Activated CD4-positive, alpha-beta memory T cell treated with anti-CD3 and anti-CD28 coated beads for 36 hours (primary cell): Measurements from ENCODE around the gene RCBTB2. TPM values are rescaled to one million over a fixed set of nuclear protein-coding genes. Genes with fewer than 3 reads are reported as not detected.

Experiments used
- CTCF ChIA-PET: fragments of 350-600 bp; sonication (Branson Sonifier 250); formaldehyde crosslinking; loops from one replicate; lab custom pipeline; 2021; ENCODE audit warnings: antibody characterized with exemption, inconsistent platforms; lab: Charles Lee
- POLR2A ChIA-PET: fragments of 350-600 bp; sonication (Branson Sonifier 250); formaldehyde crosslinking; loops from one replicate; lab custom pipeline; 2021; ENCODE audit warnings: antibody characterized with exemption; lab: Charles Lee
- DNase-seq: peaks from one replicate; pipeline ENCODE4 v3.0.0-alpha.2; 2020
- H3K27ac Mint-ChIP-seq: one replicate; pipeline ENCODE4 v1.8.0; 2021; ENCODE audit warnings: mixed read lengths
- H3K27me3 Mint-ChIP-seq: one replicate; pipeline ENCODE4 v1.8.0; 2021; ENCODE audit warnings: mixed read lengths
- H3K36me3 Mint-ChIP-seq: one replicate; pipeline ENCODE4 v1.8.0; 2021; ENCODE audit warnings: mixed read lengths
- H3K4me1 Mint-ChIP-seq: one replicate; pipeline ENCODE4 v1.8.0; 2021; ENCODE audit warnings: low read depth, mixed read lengths
- H3K4me3 Mint-ChIP-seq: one replicate; pipeline ENCODE4 v1.8.0; 2021; ENCODE audit warnings: mild to moderate bottlenecking, mixed read lengths
- H3K9me3 Mint-ChIP-seq: one replicate; pipeline ENCODE4 v1.8.0; 2021; ENCODE audit warnings: mixed read lengths
- intact Hi-C: fragments of 100-400 bp; cut with micrococcal nuclease; formaldehyde crosslinking; loops from one replicate; pipeline ENCODE4 v1.15.1; 2023
- total RNA-seq, 2 experiments: library from RNA; stranded (reverse); gene quantifications; one replicate each; pipeline ENCODE4 v1.2.3, GENCODE V29; 2021

The RCBTB2 gene
- total RNA-seq, 2 experiments from 2014 or later = 1.5 to 1.8 TPM

DNA sequence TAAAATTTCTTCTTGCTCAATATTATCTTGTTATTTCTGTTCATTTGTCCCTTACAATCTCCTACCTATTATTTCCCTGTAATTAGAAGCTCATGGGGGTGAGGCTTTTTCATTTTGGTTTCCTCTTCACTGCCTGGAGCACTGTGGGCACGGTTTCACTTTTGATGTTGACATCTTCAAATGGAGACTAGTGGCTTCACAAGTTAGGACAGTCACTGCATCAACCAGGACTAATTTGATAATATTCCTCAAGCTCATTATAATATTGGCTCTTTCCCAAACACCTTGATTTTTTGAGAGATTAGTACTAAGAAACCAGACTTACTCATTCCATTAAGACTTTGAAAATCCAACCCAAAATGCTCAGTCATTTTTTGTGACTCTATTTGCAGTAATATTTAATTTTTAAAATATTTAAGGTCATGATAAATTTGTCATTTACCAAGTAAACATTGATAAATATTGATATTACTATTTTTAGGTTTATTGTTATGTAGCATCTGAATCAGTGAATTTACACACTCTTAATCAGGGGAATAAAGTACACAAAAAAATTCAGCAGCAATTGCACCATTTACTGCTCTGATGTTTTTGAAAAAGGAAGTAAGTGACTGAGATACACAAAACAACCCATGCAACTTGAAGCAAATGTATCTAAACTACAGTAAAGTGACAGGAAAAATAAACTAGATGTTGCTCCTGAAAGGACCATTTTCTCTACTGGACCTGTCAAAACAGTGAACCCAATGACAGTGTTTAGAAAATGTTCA lies 28.8 kb upstream of the RCBTB2 start:
- CTCF ChIA-PET = interaction anchor here (1.1 to 2.3 kb wide), 6 partner anchors 17 to 467 kb away, joined by 4 to 10 read pairs (median 5); partner anchors contain the start of gene MED4

GRCh38 chr13:48560657-48561337 lies 27.9 kb upstream of the RCBTB2 start:
- Mint-ChIP-seq H3K27me3 (peaks cover 48% of the 10 kb centered on the region), H3K36me3 (peaks cover 5% of the 10 kb centered on the region), H3K4me3 (no peak overlapping the region), H3K27ac (no peak overlapping the region), H3K9me3 (peaks cover 5% of the 10 kb centered on the region), H3K4me1 (peaks cover 43% of the 10 kb centered on the region)
- CTCF ChIA-PET = interaction anchor here (0.5 to 2.3 kb wide), 3 partner anchors 19 to 227 kb away, joined by 3 to 8 read pairs (median 5); no protein-coding TSS in a partner anchor
- intact Hi-C loops = no loop called here
- POLR2A ChIA-PET = interaction anchor here (1.0 kb wide), 1 partner anchor 33 kb away, joined by 4 read pairs; no protein-coding TSS in a partner anchor
- DNase-seq = no peak

More for the DNA sequence above, 28.8 kb upstream of the RCBTB2 start:
- DNase-seq = no peak
- intact Hi-C loops = loop anchor here (1.0 to 2.0 kb wide), 7 partner anchors 29 to 351 kb away; no protein-coding TSS in a partner anchor
- no peak overlapping the region for H3K4me3 Mint-ChIP-seq
- peaks cover 43% of the 10 kb centered on the region for H3K4me1 Mint-ChIP-seq
- POLR2A ChIA-PET = interaction anchor here (1.0 kb wide), 1 partner anchor 33 kb away, joined by 4 read pairs; no protein-coding TSS in a partner anchor
- H3K9me3 Mint-ChIP-seq = no peaks in the 10 kb centered on the region
- H3K36me3 Mint-ChIP-seq = peaks cover 3% of the 10 kb centered on the region
- H3K27me3 Mint-ChIP-seq = peaks cover 49% of the 10 kb centered on the region
- H3K27ac Mint-ChIP-seq = no peak overlapping the region

- peaks cover 11% of the 10 kb centered on the region for H3K9me3 Mint-ChIP-seq
- H3K4me3 Mint-ChIP-seq = no peak overlapping the region
- CTCF ChIA-PET = no interaction called here
- peaks cover 10% of the 10 kb centered on the region for H3K36me3 Mint-ChIP-seq
- H3K27ac Mint-ChIP-seq = no peak overlapping the region
- POLR2A ChIA-PET = no interaction called here
- intact Hi-C loops = no loop called here
- peaks cover 43% of the 10 kb centered on the region for H3K4me1 Mint-ChIP-seq
- peaks cover 38% of the 10 kb centered on the region for H3K27me3 Mint-ChIP-seq
- DNase-seq = no peak
Observed at GRCh38 chr13:48559638-48560320, 26.9 kb upstream of the RCBTB2 start.

DNA sequence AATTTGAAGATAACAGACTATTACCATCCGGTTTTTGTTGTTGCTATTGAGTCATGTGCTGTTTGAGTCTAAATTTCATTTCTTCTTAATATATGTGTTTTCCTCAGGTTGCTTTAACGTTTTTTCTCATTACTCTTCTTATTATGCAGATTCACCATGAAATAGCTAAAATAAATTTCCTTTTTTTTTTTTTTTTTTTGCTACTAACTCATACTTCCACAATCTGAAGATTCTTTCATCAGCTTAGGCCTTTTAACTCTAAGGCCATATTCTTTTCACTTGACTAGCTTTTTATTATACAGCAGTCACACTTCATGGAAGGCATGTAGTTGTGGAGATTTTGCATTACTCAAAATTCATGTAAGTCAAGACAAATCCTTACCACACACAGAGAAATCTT lies 23.9 kb upstream of the RCBTB2 start:
- DNase-seq = no peak
- H3K4me3 Mint-ChIP-seq = no peak overlapping the region
- H3K4me1 Mint-ChIP-seq = peaks cover 21% of the 10 kb centered on the region
- intact Hi-C loops = no loop called here
- peaks cover 32% of the 10 kb centered on the region for H3K27me3 Mint-ChIP-seq
- ChIA-PET POLR2A (no interaction called here), CTCF (no interaction called here)
- H3K27ac Mint-ChIP-seq = no peak overlapping the region
- peaks cover 12% of the 10 kb centered on the region for H3K36me3 Mint-ChIP-seq
- peaks cover 17% of the 10 kb centered on the region for H3K9me3 Mint-ChIP-seq

- Mint-ChIP-seq H3K4me3 (no peak overlapping the region), H3K4me1 (peaks cover 9% of the 10 kb centered on the region), H3K27me3 (peaks cover 25% of the 10 kb centered on the region), H3K36me3 (peaks cover 17% of the 10 kb centered on the region), H3K27ac (no peak overlapping the region), H3K9me3 (peaks cover 28% of the 10 kb centered on the region)
- intact Hi-C loops = no loop called here
- POLR2A ChIA-PET = no interaction called here
- DNase-seq = no peak
- CTCF ChIA-PET = interaction anchor here (1.0 kb wide), 1 partner anchor 13 kb away, joined by 5 read pairs; no protein-coding TSS in a partner anchor
Observed at GRCh38 chr13:48555441-48555840, 22.6 kb upstream of the RCBTB2 start.

GRCh38 chr13:48551329-48551728 lies 18.4 kb upstream of the RCBTB2 start:
- POLR2A ChIA-PET = no interaction called here
- peaks cover 28% of the 10 kb centered on the region for H3K9me3 Mint-ChIP-seq
- peaks cover 14% of the 10 kb centered on the region for H3K36me3 Mint-ChIP-seq

GRCh38 chr13:48549658-48550057 lies 16.8 kb upstream of the RCBTB2 start:
- Mint-ChIP-seq H3K4me3 (no peak overlapping the region), H3K27ac (no peak overlapping the region), H3K36me3 (peaks cover 7% of the 10 kb centered on the region), H3K9me3 (peaks cover 20% of the 10 kb centered on the region), H3K27me3 (peaks cover 4% of the 10 kb centered on the region), H3K4me1 (no peaks in the 10 kb centered on the region)
- no peak for DNase-seq
- POLR2A ChIA-PET = no interaction called here
- intact Hi-C loops = no loop called here
- CTCF ChIA-PET = no interaction called here

More at GRCh38 chr13:48551329-48551728, 18.4 kb upstream of the RCBTB2 start:
- DNase-seq = no peak
- CTCF ChIA-PET = no interaction called here
- Mint-ChIP-seq H3K27ac (no peak overlapping the region), H3K4me3 (no peak overlapping the region), H3K27me3 (peaks cover 4% of the 10 kb centered on the region), H3K4me1 (no peaks in the 10 kb centered on the region)
- intact Hi-C loops = no loop called here

DNA sequence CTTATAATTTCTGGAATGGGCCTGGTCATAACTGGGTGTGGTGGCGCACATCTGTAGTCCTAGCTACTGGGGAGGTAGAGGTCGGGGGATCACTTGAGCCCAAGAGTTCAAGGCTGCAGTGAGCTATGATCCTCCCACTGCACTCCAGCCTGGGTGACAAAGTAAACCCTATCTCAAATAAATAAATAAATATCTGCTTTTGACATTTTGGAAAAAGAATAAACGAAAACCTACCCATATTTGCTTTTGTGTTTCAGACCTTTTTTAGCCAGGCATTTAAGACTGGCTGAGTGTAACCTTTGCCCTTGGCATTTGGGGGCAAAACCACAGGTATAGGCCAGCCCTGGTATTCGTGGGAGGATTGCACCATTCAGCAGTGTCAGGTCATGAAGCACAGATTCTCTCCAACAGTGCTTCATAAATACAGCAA lies 14.8 kb upstream of the RCBTB2 start:
- Mint-ChIP-seq H3K27ac (no peak overlapping the region), H3K27me3 (peaks cover 4% of the 10 kb centered on the region), H3K36me3 (peaks cover 7% of the 10 kb centered on the region), H3K9me3 (peaks cover 20% of the 10 kb centered on the region), H3K4me1 (no peaks in the 10 kb centered on the region), H3K4me3 (no peak overlapping the region)
- ChIA-PET POLR2A (no interaction called here), CTCF (no interaction called here)
- no peak for DNase-seq
- intact Hi-C loops = no loop called here

- DNase-seq = no peak
- Mint-ChIP-seq H3K27ac (no peak overlapping the region), H3K4me3 (no peak overlapping the region), H3K4me1 (no peaks in the 10 kb centered on the region), H3K9me3 (peaks cover 4% of the 10 kb centered on the region), H3K36me3 (no peaks in the 10 kb centered on the region), H3K27me3 (peaks cover 3% of the 10 kb centered on the region)
- intact Hi-C loops = no loop called here
- ChIA-PET CTCF (interaction anchor here (0.6 kb wide), 1 partner anchor 1542 kb away, joined by 3 read pairs; no protein-coding TSS in a partner anchor), POLR2A (no interaction called here)
Observed at GRCh38 chr13:48545608-48546007, 12.7 kb upstream of the RCBTB2 start.

DNA sequence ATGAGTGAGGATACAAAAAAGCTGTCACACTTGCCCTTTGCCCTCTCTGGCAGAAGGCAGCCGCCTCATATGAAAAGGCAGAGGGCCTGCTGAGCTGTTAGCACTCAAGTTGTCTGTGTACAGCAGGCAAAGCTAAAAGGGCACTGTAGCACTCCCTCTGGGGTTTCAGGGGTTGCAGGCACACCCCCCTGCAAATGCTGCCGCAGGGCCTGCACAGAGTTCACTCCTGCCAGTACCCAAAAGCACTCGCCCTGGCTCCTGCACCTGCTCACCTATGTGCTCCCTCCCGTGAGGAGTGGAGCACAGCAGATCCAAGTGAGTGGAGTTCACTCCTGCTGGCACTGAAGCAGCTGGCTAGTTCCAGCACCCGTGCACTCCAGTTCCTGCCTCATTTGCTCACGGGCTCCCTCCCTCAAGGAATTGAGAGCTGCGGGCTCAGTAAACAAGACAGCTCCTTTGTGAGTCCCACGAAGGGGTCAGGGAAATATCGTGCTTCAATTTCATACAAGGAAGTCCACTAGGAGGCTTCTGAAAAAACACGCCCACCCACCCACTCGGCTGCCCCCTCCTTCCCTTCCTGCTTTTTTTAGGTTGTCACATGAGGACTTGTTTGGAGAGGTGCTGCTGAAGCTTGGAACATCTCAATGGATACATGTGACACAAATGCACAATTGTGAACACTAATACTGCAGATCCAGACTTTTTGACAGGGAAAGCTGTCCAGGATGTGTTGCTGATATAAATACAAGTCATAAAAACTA lies 9.9 kb upstream of the RCBTB2 start:
- DNase-seq = no peak
- Mint-ChIP-seq H3K9me3 (no peaks in the 10 kb centered on the region), H3K27ac (no peak overlapping the region), H3K36me3 (no peaks in the 10 kb centered on the region), H3K4me3 (no peak overlapping the region), H3K4me1 (no peaks in the 10 kb centered on the region), H3K27me3 (no peaks in the 10 kb centered on the region)
- POLR2A ChIA-PET = interaction anchor here (0.9 kb wide), 1 partner anchor 11 kb away, joined by 4 read pairs; the partner anchor contains the start of gene RCBTB2
- CTCF ChIA-PET = interaction anchor here (1.4 kb wide), 1 partner anchor 12 kb away, joined by 5 read pairs; no protein-coding TSS in a partner anchor
- intact Hi-C loops = no loop called here

GRCh38 chr13:48542138-48542537 lies 9.3 kb upstream of the RCBTB2 start:
- H3K36me3 Mint-ChIP-seq = no peaks in the 10 kb centered on the region
- POLR2A ChIA-PET = no interaction called here

More at GRCh38 chr13:48542138-48542537, 9.3 kb upstream of the RCBTB2 start:
- no peaks in the 10 kb centered on the region for H3K27me3 Mint-ChIP-seq
- H3K27ac Mint-ChIP-seq = no peak overlapping the region
- no peaks in the 10 kb centered on the region for H3K4me1 Mint-ChIP-seq
- no peak overlapping the region for H3K4me3 Mint-ChIP-seq
- CTCF ChIA-PET = interaction anchor here (1.4 kb wide), 1 partner anchor 13 kb away, joined by 5 read pairs; no protein-coding TSS in a partner anchor
- H3K9me3 Mint-ChIP-seq = peaks cover 4% of the 10 kb centered on the region
- intact Hi-C loops = no loop called here
- no peak for DNase-seq
